ENCODE measurements around the gene HSD17B8. TPM values are rescaled to one million over a fixed set of nuclear protein-coding genes. Genes with fewer than 3 reads are reported as not detected.

Gene HSD17B8
- total RNA-seq, 1 experiment from 2014 or later = 22.0 TPM

DNA sequence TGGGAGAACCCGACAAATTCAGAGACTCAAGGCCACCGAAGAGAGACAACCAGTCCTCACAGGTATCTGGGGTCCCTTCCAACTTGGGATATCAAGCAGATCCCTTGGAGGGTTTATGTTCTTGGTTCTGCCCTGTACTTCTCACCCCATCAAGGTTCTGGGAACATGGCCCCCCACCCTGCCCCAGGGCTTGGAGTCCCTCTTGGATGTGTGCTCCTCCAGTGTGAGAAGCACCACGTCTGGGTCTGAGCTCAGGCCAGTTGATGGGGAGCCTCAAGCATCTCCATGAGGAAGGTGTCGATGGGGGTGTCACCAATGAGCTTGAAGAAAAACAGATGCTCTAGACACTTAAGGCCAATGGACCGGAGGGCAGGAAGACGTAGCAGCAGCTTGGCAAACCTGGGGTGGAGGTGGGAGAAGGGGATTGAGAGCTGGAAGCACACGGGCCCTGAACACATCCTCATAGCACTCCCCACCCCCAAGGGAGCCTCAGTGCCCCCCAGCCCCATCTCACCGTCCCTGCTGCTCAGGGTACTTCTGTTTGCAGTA lies 9.9 kb upstream of the HSD17B8 start:
- no peak overlapping the region for H3K27ac ChIP-seq (ENCODE audit: low read depth, low read length)
- DNase-seq (ENCODE audit: low read depth, low spot score) (no peak), ATAC-seq (no peak)
- peaks cover 20 to 28% of the 10 kb centered on the region in 2 experiments; a peak in 3 of 4 replicates for H3K36me3 ChIP-seq (ENCODE audit: control insufficient read depth in 1 of 2, insufficient read depth in 2 of 2, low read length in 2 of 2)
- no peak overlapping the region for H3K4me2 ChIP-seq (ENCODE audit: low read length)
- H3K9me2 ChIP-seq (ENCODE audit: insufficient read depth) = no peaks in the 10 kb centered on the region
- H3K9me3 ChIP-seq (ENCODE audit: control insufficient read depth in 1 of 2, insufficient read depth in 1 of 2, low read depth in 1 of 2, low read length in 2 of 2) = no peaks in the 10 kb centered on the region
- no peak overlapping the region for H2AFZ ChIP-seq (ENCODE audit: low read depth, low read length, poor library complexity, severe bottlenecking)
- no peak for TF ChIP-seq RAD21 (IDR thresholded peaks at IDR 0.05; ENCODE audit: low read depth)
- no peak for TF ChIP-seq POLR2A (IDR thresholded peaks at IDR 0.05; ENCODE audit: borderline replicate concordance, extremely low read depth, insufficient read depth, insufficient read length)
- no peak for TF ChIP-seq YY1 (IDR thresholded peaks at IDR 0.05; ENCODE audit: extremely low read depth, insufficient replicate concordance, low read depth, low read length)
- TF ChIP-seq, protein P1, sequence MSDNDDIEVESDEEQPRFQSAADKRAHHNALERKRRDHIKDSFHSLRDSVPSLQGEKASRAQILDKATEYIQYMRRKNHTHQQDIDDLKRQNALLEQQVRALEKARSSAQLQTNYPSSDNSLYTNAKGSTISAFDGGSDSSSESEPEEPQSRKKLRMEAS (IDR thresholded peaks at IDR 0.05) = no peak
- TF ChIP-seq EGR1 (IDR thresholded peaks at IDR 0.05; ENCODE audit: low read depth) = no peak
- no peak for TF ChIP-seq POLR2AphosphoS5 (IDR thresholded peaks at IDR 0.05; ENCODE audit: low read depth, low read length)
- no peak for TF ChIP-seq EZH2phosphoT487 (IDR thresholded peaks at IDR 0.05; ENCODE audit: borderline replicate concordance)
- TF ChIP-seq, protein P2, sequence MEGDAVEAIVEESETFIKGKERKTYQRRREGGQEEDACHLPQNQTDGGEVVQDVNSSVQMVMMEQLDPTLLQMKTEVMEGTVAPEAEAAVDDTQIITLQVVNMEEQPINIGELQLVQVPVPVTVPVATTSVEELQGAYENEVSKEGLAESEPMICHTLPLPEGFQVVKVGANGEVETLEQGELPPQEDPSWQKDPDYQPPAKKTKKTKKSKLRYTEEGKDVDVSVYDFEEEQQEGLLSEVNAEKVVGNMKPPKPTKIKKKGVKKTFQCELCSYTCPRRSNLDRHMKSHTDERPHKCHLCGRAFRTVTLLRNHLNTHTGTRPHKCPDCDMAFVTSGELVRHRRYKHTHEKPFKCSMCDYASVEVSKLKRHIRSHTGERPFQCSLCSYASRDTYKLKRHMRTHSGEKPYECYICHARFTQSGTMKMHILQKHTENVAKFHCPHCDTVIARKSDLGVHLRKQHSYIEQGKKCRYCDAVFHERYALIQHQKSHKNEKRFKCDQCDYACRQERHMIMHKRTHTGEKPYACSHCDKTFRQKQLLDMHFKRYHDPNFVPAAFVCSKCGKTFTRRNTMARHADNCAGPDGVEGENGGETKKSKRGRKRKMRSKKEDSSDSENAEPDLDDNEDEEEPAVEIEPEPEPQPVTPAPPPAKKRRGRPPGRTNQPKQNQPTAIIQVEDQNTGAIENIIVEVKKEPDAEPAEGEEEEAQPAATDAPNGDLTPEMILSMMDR (IDR thresholded peaks at IDR 0.05 in 2 of 3, conservative IDR thresholded peaks at IDR 0.05 in 1 of 3; ENCODE audit: borderline replicate concordance in 1 of 3, insufficient read depth in 1 of 3, low read depth in 2 of 3, low read length in 2 of 3) = no peak
- no peak for TF ChIP-seq CEBPB (IDR thresholded peaks at IDR 0.05; ENCODE audit: low read depth)
- no peak for TF ChIP-seq EZH2 (IDR thresholded peaks at IDR 0.05)
- TF ChIP-seq ELF1 (IDR thresholded peaks at IDR 0.05; ENCODE audit: borderline replicate concordance, low read depth) = no peak
- TF ChIP-seq SP1 (IDR thresholded peaks at IDR 0.05; ENCODE audit: low read depth) = no peak
- TF ChIP-seq ZNF274 (IDR thresholded peaks at IDR 0.05; ENCODE audit: low read depth, low read length) = no peak
- TF ChIP-seq, protein P3, sequence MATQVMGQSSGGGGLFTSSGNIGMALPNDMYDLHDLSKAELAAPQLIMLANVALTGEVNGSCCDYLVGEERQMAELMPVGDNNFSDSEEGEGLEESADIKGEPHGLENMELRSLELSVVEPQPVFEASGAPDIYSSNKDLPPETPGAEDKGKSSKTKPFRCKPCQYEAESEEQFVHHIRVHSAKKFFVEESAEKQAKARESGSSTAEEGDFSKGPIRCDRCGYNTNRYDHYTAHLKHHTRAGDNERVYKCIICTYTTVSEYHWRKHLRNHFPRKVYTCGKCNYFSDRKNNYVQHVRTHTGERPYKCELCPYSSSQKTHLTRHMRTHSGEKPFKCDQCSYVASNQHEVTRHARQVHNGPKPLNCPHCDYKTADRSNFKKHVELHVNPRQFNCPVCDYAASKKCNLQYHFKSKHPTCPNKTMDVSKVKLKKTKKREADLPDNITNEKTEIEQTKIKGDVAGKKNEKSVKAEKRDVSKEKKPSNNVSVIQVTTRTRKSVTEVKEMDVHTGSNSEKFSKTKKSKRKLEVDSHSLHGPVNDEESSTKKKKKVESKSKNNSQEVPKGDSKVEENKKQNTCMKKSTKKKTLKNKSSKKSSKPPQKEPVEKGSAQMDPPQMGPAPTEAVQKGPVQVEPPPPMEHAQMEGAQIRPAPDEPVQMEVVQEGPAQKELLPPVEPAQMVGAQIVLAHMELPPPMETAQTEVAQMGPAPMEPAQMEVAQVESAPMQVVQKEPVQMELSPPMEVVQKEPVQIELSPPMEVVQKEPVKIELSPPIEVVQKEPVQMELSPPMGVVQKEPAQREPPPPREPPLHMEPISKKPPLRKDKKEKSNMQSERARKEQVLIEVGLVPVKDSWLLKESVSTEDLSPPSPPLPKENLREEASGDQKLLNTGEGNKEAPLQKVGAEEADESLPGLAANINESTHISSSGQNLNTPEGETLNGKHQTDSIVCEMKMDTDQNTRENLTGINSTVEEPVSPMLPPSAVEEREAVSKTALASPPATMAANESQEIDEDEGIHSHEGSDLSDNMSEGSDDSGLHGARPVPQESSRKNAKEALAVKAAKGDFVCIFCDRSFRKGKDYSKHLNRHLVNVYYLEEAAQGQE (IDR thresholded peaks at IDR 0.05; ENCODE audit: low read depth) = no peak
- no peak for TF ChIP-seq SIN3A (IDR thresholded peaks at IDR 0.05; ENCODE audit: low read depth)
- TF ChIP-seq CBX3 (IDR thresholded peaks at IDR 0.05; ENCODE audit: low read depth) = no peak
- TF ChIP-seq ZFX (IDR thresholded peaks at IDR 0.05) = no peak
- TF ChIP-seq, protein P4, sequence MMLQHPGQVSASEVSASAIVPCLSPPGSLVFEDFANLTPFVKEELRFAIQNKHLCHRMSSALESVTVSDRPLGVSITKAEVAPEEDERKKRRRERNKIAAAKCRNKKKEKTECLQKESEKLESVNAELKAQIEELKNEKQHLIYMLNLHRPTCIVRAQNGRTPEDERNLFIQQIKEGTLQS (IDR thresholded peaks at IDR 0.05) = no peak
- TF ChIP-seq TCF7L2 (IDR thresholded peaks at IDR 0.05; ENCODE audit: borderline replicate concordance, extremely low read depth, insufficient read depth, insufficient read length) = no peak
- H3K4me3 ChIP-seq (replicated peaks in 1 of 2; ENCODE audit: low read depth in 1 of 2, low read length in 2 of 2) = no peak overlapping the region
- BruUV-seq (replicated peaks) = no TSS peak
- CTCF ChIA-PET = interaction anchor here (1.1 kb wide), 1 partner anchor 210 kb away, joined by 3 read pairs; no protein-coding TSS in a partner anchor
- RAD21 ChIA-PET (ENCODE audit: low non-redundant PET in 1 of 2, low total read pairs in 2 of 2, uncharacterized antibody in 2 of 2, unreplicated experiment in 2 of 2) = no interaction called here
- peaks cover 15 to 24% of the 10 kb centered on the region in 2 experiments; a peak in 3 of 4 replicates for H3K4me1 ChIP-seq (ENCODE audit: control insufficient read depth in 1 of 2, insufficient read depth in 2 of 2, low read length in 2 of 2)
- POLR2A ChIA-PET = no interaction called here
- intact Hi-C loops (cut with micrococcal nuclease) = no loop called here
- H4K20me1 ChIP-seq (ENCODE audit: insufficient read depth) = no peaks in the 10 kb centered on the region
- H3K79me2 ChIP-seq (ENCODE audit: insufficient read depth, low read length) = peaks cover 29% of the 10 kb centered on the region
- H3K9ac ChIP-seq (ENCODE audit: low read length) = no peak overlapping the region
- H3K27me3 ChIP-seq (ENCODE audit: insufficient read depth, low read length) = no peaks in the 10 kb centered on the region

Data from HCT116 (cell line).